GM12878 (cell line): ENCODE measurements around the gene MBNL1.

Source experiments
- EP300 ChIP-seq, 2 experiments: fragments of 150-350 bp in 1 of 2; IDR thresholded peaks; 2 replicates each; pipeline ENCODE4 v1.6.1; 2011 to 2012; ENCODE audit warnings: low read depth in 2 of 2, low read length in 2 of 2, borderline replicate concordance in 1 of 2, improper control_type of control experiment in 1 of 2, inconsistent platforms in 1 of 2; ENCODE audit not compliant: control insufficient read depth in 1 of 2
- RELA ChIP-seq: fragments of 450-650 bp; IDR thresholded peaks from 2 replicates; pipeline ENCODE4 v1.8.0; 2014; ENCODE audit warnings: borderline replicate concordance; ENCODE audit not compliant: partially characterized antibody

- TF ChIP-seq RELA (no peak), EP300 (IDR thresholded peaks at IDR 0.05; ENCODE audit: borderline replicate concordance in 1 of 2, control insufficient read depth in 1 of 2, low read depth in 2 of 2, low read length in 2 of 2) (no peak)
These were observed 15.2 kb upstream of the MBNL1 start for GRCh38 chr3:152253514-152253913.
